ENCODE measurements around the gene BEAN1.

BEAN1 gene

DNA sequence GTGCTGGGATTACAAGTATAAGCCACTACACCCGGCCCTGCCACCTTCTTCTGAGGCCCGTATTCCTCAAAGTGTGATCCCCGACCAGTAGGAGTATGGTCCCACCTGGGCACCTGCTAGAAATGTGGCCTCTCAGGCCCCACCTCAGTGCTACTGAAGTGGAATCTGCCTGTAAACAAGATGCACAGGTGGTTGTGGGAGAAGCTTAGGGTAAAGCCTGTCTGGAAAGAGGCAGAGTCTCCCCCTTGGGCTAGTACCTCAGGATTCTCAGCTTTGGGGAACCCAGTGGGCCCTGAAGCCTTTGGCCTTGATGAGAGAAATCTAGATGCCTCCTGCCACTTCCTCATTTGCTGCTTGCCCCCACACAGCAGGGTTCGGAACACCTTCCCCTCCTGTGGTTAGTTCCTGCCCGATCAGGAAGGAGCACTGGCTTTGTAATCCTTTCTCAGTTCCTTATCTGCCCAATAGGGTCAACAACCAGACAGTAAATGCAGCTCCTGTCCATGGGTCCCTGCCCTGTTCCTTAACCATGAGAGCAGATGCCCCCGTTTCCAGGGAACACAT, 97.6 kb downstream of the BEAN1 start:
- no peak for DNase-seq

- no peak for DNase-seq
Measured at GRCh38 chr16:66525396-66526180, 98.5 kb downstream of the BEAN1 start.

GRCh38 chr16:66528294-66528693, 101.2 kb downstream of the BEAN1 start:
- no peak for DNase-seq

- no peak for DNase-seq
Measured at GRCh38 chr16:66529475-66529874, 102.4 kb downstream of the BEAN1 start.

All from activated gamma-delta T cell (primary cell).